ENCODE results near the gene LRRC3B.

The LRRC3B gene

GRCh38 chr3:26708501-26708900 lies 85.9 kb downstream of the LRRC3B start:
- DNase-seq (ENCODE audit: low read depth) = no peak

GRCh38 chr3:26712211-26713026 lies 89.8 kb downstream of the LRRC3B start:
- DNase-seq (ENCODE audit: low read depth) = peak; percentile 5

GRCh38 chr3:26713091-26713490 lies 90.5 kb downstream of the LRRC3B start:
- no peak for DNase-seq (ENCODE audit: low read depth)

- DNase-seq (ENCODE audit: low read depth) = no peak
Observed at GRCh38 chr3:26714485-26714884, 91.9 kb downstream of the LRRC3B start.

GRCh38 chr3:26715431-26715830 lies 92.9 kb downstream of the LRRC3B start:
- DNase-seq (ENCODE audit: low read depth) = no peak

- no peak for DNase-seq (ENCODE audit: low read depth)
Observed at GRCh38 chr3:26718315-26718714, 95.7 kb downstream of the LRRC3B start.

GRCh38 chr3:26719134-26719533 lies 96.6 kb downstream of the LRRC3B start:
- DNase-seq (ENCODE audit: low read depth) = no peak

- DNase-seq (ENCODE audit: low read depth) = no peak
Observed at GRCh38 chr3:26721047-26721446, 98.5 kb downstream of the LRRC3B start.

GRCh38 chr3:26731843-26732242 lies 109.3 kb downstream of the LRRC3B start:
- no peak for DNase-seq (ENCODE audit: low read depth)

GRCh38 chr3:26750263-26750662 lies 127.7 kb downstream of the LRRC3B start:
- DNase-seq (ENCODE audit: low read depth) = no peak

- no peak for DNase-seq (ENCODE audit: low read depth)
Observed at GRCh38 chr3:26752466-26752865, 129.9 kb downstream of the LRRC3B start.

GRCh38 chr3:26753095-26753494 lies 130.5 kb downstream of the LRRC3B start:
- no peak for DNase-seq (ENCODE audit: low read depth)

- DNase-seq (ENCODE audit: low read depth) = no peak
Observed at GRCh38 chr3:26757978-26758377, 135.4 kb downstream of the LRRC3B start.
